ENCODE measurements around the gene ITSN2.

- TF ChIP-seq POLR2A (IDR thresholded peaks at IDR 0.05; ENCODE audit: low read length) (no peak), GATA1 (IDR thresholded peaks at IDR 0.05; ENCODE audit: low read depth, low read length) (no peak)
These were observed 9.3 kb downstream of the ITSN2 start for GRCh38 chr2:24350826-24351626.
